ENCODE data around the gene ADAM12. TPM values are rescaled to one million over a fixed set of nuclear protein-coding genes. Genes with fewer than 3 reads are reported as not detected.

The ADAM12 gene
- total RNA-seq, 2 experiments from 2014 or later = 1.3 TPM

DNA sequence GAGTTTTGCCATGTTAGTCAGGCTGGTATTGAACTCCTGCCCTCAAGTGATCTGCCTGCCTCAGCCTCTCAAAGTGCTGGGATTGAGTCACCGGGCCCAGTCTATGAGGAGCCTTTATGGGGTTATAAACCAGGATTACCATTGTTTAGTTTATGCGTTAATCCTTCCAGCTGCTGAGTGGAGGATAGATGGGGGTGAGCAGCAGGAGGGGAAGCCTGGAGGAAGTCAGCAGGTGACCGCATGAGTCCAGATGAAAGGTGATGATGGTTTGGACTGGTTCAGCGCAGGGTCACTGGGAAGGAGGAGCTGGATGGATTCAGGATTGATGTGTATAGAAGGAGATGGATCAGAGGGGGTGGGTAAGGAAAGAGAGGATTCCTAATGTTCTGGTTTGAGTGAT, 197.1 kb downstream of the ADAM12 start:
- ATAC-seq (no peak), DNase-seq (no peak)
- H3K9me3 Mint-ChIP-seq = no peaks in the 10 kb centered on the region
- TF ChIP-seq, protein P1, sequence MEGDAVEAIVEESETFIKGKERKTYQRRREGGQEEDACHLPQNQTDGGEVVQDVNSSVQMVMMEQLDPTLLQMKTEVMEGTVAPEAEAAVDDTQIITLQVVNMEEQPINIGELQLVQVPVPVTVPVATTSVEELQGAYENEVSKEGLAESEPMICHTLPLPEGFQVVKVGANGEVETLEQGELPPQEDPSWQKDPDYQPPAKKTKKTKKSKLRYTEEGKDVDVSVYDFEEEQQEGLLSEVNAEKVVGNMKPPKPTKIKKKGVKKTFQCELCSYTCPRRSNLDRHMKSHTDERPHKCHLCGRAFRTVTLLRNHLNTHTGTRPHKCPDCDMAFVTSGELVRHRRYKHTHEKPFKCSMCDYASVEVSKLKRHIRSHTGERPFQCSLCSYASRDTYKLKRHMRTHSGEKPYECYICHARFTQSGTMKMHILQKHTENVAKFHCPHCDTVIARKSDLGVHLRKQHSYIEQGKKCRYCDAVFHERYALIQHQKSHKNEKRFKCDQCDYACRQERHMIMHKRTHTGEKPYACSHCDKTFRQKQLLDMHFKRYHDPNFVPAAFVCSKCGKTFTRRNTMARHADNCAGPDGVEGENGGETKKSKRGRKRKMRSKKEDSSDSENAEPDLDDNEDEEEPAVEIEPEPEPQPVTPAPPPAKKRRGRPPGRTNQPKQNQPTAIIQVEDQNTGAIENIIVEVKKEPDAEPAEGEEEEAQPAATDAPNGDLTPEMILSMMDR (IDR thresholded peaks at IDR 0.05) = no peak
- H3K27ac Mint-ChIP-seq = no peak overlapping the region
- ChIA-PET POLR2A (no interaction called here), CTCF (no interaction called here)
- H3K4me1 Mint-ChIP-seq (ENCODE audit: low read depth) = no peaks in the 10 kb centered on the region
- no peaks in the 10 kb centered on the region for H3K36me3 Mint-ChIP-seq (ENCODE audit: low read depth)
- intact Hi-C loops (cut with micrococcal nuclease) = no loop called here
- no peak overlapping the region for H3K4me3 Mint-ChIP-seq
- peaks cover 5% of the 10 kb centered on the region for H3K27me3 Mint-ChIP-seq

- Mint-ChIP-seq H3K27me3 (peaks cover 6% of the 10 kb centered on the region), H3K9me3 (no peaks in the 10 kb centered on the region), H3K4me1 (ENCODE audit: low read depth) (no peaks in the 10 kb centered on the region), H3K27ac (no peak overlapping the region), H3K36me3 (ENCODE audit: low read depth) (no peaks in the 10 kb centered on the region), H3K4me3 (no peak overlapping the region)
- intact Hi-C loops (cut with micrococcal nuclease) = no loop called here
- no peak for ATAC-seq
- TF ChIP-seq, protein P1 (IDR thresholded peaks at IDR 0.05) = no peak
- CTCF ChIA-PET = no interaction called here
- no peak for DNase-seq
- POLR2A ChIA-PET = no interaction called here
Observed at GRCh38 chr10:126188679-126189200, 199.5 kb downstream of the ADAM12 start.

GRCh38 chr10:126187399-126187798, 200.9 kb downstream of the ADAM12 start:
- ChIA-PET POLR2A (no interaction called here), CTCF (no interaction called here)
- intact Hi-C loops (cut with micrococcal nuclease) = no loop called here
- no peaks in the 10 kb centered on the region for H3K4me1 Mint-ChIP-seq (ENCODE audit: low read depth)
- no peaks in the 10 kb centered on the region for H3K36me3 Mint-ChIP-seq (ENCODE audit: low read depth)
- no peak overlapping the region for H3K27ac Mint-ChIP-seq
- H3K4me3 Mint-ChIP-seq = no peak overlapping the region
- TF ChIP-seq, protein P1 (IDR thresholded peaks at IDR 0.05) = no peak
- H3K9me3 Mint-ChIP-seq = no peaks in the 10 kb centered on the region
- peaks cover 8% of the 10 kb centered on the region for H3K27me3 Mint-ChIP-seq
- DNase-seq = no peak
- ATAC-seq = no peak

DNA sequence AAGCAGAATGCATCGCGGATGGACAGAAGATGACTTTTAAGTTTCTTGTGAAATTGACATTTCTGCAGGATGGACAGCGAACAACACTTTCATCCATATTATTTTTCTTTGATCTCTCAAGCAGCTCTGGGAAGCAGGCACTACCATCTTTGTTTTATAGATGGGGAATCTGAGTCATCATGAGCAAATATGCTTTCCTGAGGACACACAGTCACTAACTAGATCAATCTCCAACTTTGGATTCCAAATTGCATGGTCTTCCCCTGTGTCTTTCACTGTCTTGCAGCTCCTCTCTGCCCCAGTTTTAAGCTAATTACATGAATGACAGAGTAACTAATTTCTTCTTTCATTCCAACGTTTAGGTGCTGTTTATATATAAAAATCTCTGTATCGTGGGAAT, 201.5 kb downstream of the ADAM12 start:
- intact Hi-C loops (cut with micrococcal nuclease) = no loop called here
- Mint-ChIP-seq H3K4me1 (ENCODE audit: low read depth) (no peaks in the 10 kb centered on the region), H3K27me3 (peaks cover 8% of the 10 kb centered on the region), H3K4me3 (no peak overlapping the region), H3K36me3 (ENCODE audit: low read depth) (no peaks in the 10 kb centered on the region), H3K9me3 (no peaks in the 10 kb centered on the region), H3K27ac (no peak overlapping the region)
- CTCF ChIA-PET = no interaction called here
- POLR2A ChIA-PET = no interaction called here
- ATAC-seq (no peak), DNase-seq (no peak)
- TF ChIP-seq, protein P1 (IDR thresholded peaks at IDR 0.05) = no peak

GRCh38 chr10:126185676-126186447, 202.4 kb downstream of the ADAM12 start:
- ChIA-PET CTCF (no interaction called here), POLR2A (no interaction called here)
- Mint-ChIP-seq H3K9me3 (no peaks in the 10 kb centered on the region), H3K36me3 (ENCODE audit: low read depth) (no peaks in the 10 kb centered on the region), H3K4me1 (ENCODE audit: low read depth) (no peaks in the 10 kb centered on the region), H3K4me3 (no peak overlapping the region), H3K27ac (no peak overlapping the region), H3K27me3 (peaks cover 8% of the 10 kb centered on the region)
- no peak for ATAC-seq
- no peak for DNase-seq
- intact Hi-C loops (cut with micrococcal nuclease) = no loop called here
- TF ChIP-seq, protein P1 (IDR thresholded peaks at IDR 0.05) = no peak

Data from activated CD8-positive, alpha-beta T cell treated with anti-CD3 and anti-CD28 coated beads for 36 hours (primary cell).